ENCODE data around the gene NIN.

Gene NIN

GRCh38 chr14:50697659-50698290, 133.2 kb downstream of the NIN start:
- no peak for TF ChIP-seq SIN3A (IDR thresholded peaks at IDR 0.05; ENCODE audit: borderline replicate concordance, insufficient read depth, low read length)

- no peak for TF ChIP-seq POLR2AphosphoS5 (IDR thresholded peaks at IDR 0.05; ENCODE audit: low read depth, low read length)
- TF ChIP-seq FOXP2 (optimal IDR thresholded peaks at IDR 0.05; ENCODE audit: borderline replicate concordance, extremely low read depth, extremely low read length, insufficient read depth) = no peak
- no peak for TF ChIP-seq REST (IDR thresholded peaks at IDR 0.05; ENCODE audit: insufficient read depth in 1 of 2, low read depth in 2 of 2, low read length in 2 of 2)
- no peak for TF ChIP-seq TAF1 (IDR thresholded peaks at IDR 0.05; ENCODE audit: borderline replicate concordance, insufficient read depth, low read length)
- TF ChIP-seq SIN3A (IDR thresholded peaks at IDR 0.05; ENCODE audit: borderline replicate concordance, insufficient read depth, low read length) = no peak
Observed at GRCh38 chr14:50688875-50689274, 142.1 kb downstream of the NIN start.

- no peak for TF ChIP-seq TAF1 (IDR thresholded peaks at IDR 0.05; ENCODE audit: borderline replicate concordance, insufficient read depth, low read length)
- TF ChIP-seq FOXP2 (optimal IDR thresholded peaks at IDR 0.05; ENCODE audit: borderline replicate concordance, extremely low read depth, extremely low read length, insufficient read depth) = no peak
- TF ChIP-seq SIN3A (IDR thresholded peaks at IDR 0.05; ENCODE audit: borderline replicate concordance, insufficient read depth, low read length) = no peak
- TF ChIP-seq POLR2AphosphoS5 (IDR thresholded peaks at IDR 0.05; ENCODE audit: low read depth, low read length) = no peak
- no peak for TF ChIP-seq REST (IDR thresholded peaks at IDR 0.05; ENCODE audit: insufficient read depth in 1 of 2, low read depth in 2 of 2, low read length in 2 of 2)
Observed at GRCh38 chr14:50679674-50680073, 151.3 kb downstream of the NIN start.

- TF ChIP-seq REST (IDR thresholded peaks at IDR 0.05; ENCODE audit: insufficient read depth in 1 of 2, low read depth in 2 of 2, low read length in 2 of 2) = no peak
Observed at GRCh38 chr14:50678163-50678562, 152.8 kb downstream of the NIN start.

GRCh38 chr14:50677527-50678063, 153.4 kb downstream of the NIN start:
- TF ChIP-seq TAF1 (IDR thresholded peaks at IDR 0.05; ENCODE audit: borderline replicate concordance, insufficient read depth, low read length) (no peak), FOXP2 (optimal IDR thresholded peaks at IDR 0.05; ENCODE audit: borderline replicate concordance, extremely low read depth, extremely low read length, insufficient read depth) (no peak), REST (IDR thresholded peaks at IDR 0.05; ENCODE audit: insufficient read depth in 1 of 2, low read depth in 2 of 2, low read length in 2 of 2) (no peak)

Data from PFSK-1 (cell line).